ENCODE data around the gene INIP.

DNA sequence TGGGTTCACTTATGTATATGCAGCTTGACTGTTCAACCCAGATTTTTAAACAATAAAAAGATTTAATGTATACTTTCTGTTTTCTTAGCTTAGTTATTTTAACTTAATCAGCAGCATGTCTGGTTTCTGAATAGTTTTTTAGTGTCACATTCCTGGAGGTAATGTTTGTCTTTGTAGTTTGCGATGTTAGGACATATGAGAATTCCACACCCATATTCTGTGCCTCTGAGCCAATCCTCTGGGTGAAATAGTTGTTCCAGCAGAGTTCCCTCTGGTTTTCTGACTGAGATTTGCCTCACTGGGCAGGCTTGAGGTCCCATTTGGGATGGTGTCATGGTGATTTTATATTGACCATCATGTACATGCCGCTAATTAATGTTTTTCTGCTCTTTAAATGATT is 48.6 kb downstream of the INIP start:
- TF ChIP-seq, protein P1, sequence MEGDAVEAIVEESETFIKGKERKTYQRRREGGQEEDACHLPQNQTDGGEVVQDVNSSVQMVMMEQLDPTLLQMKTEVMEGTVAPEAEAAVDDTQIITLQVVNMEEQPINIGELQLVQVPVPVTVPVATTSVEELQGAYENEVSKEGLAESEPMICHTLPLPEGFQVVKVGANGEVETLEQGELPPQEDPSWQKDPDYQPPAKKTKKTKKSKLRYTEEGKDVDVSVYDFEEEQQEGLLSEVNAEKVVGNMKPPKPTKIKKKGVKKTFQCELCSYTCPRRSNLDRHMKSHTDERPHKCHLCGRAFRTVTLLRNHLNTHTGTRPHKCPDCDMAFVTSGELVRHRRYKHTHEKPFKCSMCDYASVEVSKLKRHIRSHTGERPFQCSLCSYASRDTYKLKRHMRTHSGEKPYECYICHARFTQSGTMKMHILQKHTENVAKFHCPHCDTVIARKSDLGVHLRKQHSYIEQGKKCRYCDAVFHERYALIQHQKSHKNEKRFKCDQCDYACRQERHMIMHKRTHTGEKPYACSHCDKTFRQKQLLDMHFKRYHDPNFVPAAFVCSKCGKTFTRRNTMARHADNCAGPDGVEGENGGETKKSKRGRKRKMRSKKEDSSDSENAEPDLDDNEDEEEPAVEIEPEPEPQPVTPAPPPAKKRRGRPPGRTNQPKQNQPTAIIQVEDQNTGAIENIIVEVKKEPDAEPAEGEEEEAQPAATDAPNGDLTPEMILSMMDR (conservative IDR thresholded peaks at IDR 0.05; ENCODE audit: low read depth in 2 of 2): no peak
- TF ChIP-seq EZH2 (IDR thresholded peaks at IDR 0.05; ENCODE audit: low read depth, unreplicated experiment) (no peak), EZH2phosphoT487 (IDR thresholded peaks at IDR 0.05; ENCODE audit: unreplicated experiment) (no peak), POLR2AphosphoS5 (IDR thresholded peaks at IDR 0.05; ENCODE audit: low read depth) (no peak), CREB1 (CRISPR knock-in tag; IDR thresholded peaks at IDR 0.05; ENCODE audit: low read depth) (no peak), ZNF114 (CRISPR knock-in tag; IDR thresholded peaks at IDR 0.05) (no peak), NANOG (IDR thresholded peaks at IDR 0.05; ENCODE audit: borderline replicate concordance) (no peak)
- TF ChIP-seq, protein P2, sequence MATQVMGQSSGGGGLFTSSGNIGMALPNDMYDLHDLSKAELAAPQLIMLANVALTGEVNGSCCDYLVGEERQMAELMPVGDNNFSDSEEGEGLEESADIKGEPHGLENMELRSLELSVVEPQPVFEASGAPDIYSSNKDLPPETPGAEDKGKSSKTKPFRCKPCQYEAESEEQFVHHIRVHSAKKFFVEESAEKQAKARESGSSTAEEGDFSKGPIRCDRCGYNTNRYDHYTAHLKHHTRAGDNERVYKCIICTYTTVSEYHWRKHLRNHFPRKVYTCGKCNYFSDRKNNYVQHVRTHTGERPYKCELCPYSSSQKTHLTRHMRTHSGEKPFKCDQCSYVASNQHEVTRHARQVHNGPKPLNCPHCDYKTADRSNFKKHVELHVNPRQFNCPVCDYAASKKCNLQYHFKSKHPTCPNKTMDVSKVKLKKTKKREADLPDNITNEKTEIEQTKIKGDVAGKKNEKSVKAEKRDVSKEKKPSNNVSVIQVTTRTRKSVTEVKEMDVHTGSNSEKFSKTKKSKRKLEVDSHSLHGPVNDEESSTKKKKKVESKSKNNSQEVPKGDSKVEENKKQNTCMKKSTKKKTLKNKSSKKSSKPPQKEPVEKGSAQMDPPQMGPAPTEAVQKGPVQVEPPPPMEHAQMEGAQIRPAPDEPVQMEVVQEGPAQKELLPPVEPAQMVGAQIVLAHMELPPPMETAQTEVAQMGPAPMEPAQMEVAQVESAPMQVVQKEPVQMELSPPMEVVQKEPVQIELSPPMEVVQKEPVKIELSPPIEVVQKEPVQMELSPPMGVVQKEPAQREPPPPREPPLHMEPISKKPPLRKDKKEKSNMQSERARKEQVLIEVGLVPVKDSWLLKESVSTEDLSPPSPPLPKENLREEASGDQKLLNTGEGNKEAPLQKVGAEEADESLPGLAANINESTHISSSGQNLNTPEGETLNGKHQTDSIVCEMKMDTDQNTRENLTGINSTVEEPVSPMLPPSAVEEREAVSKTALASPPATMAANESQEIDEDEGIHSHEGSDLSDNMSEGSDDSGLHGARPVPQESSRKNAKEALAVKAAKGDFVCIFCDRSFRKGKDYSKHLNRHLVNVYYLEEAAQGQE (IDR thresholded peaks at IDR 0.05; ENCODE audit: unreplicated experiment): no peak
- TF ChIP-seq, protein P3, sequence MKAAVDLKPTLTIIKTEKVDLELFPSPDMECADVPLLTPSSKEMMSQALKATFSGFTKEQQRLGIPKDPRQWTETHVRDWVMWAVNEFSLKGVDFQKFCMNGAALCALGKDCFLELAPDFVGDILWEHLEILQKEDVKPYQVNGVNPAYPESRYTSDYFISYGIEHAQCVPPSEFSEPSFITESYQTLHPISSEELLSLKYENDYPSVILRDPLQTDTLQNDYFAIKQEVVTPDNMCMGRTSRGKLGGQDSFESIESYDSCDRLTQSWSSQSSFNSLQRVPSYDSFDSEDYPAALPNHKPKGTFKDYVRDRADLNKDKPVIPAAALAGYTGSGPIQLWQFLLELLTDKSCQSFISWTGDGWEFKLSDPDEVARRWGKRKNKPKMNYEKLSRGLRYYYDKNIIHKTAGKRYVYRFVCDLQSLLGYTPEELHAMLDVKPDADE (IDR thresholded peaks at IDR 0.05): no peak

All from GM23338 (cell line).